Mesodermal cell (in vitro differentiated cells): ENCODE results near the gene SLC39A10.

Experiments used
- H3K27ac ChIP-seq: 2 replicates; pipeline ENCODE4 v1.7.0; 2013; ENCODE audit warnings: mild to moderate bottlenecking, low read depth, low read length, moderate library complexity; ENCODE audit not compliant: severe bottlenecking
- H3K36me3 ChIP-seq: 2 replicates; pipeline ENCODE4 v1.7.1; 2013; ENCODE audit warnings: mild to moderate bottlenecking, low read length, moderate library complexity; ENCODE audit not compliant: control insufficient read depth, insufficient read depth
- H3K4me1 ChIP-seq: one replicate; pipeline ENCODE4 v1.7.1; 2013; ENCODE audit warnings: mild to moderate bottlenecking, low read length; ENCODE audit not compliant: insufficient read depth, control insufficient read depth, poor library complexity, severe bottlenecking
- H3K4me3 ChIP-seq: 2 replicates; pipeline ENCODE4 v1.7.0; 2013; ENCODE audit warnings: low read length, control low read depth, mild to moderate bottlenecking; ENCODE audit not compliant: insufficient read depth, poor library complexity, severe bottlenecking; ENCODE audit errors: extremely low read depth
- H3K9me3 ChIP-seq: 2 replicates; pipeline ENCODE4 v1.7.1; 2013; ENCODE audit warnings: mild to moderate bottlenecking, low read length, moderate library complexity; ENCODE audit not compliant: control insufficient read depth
- WGBS, 2 experiments: methylation state at CpG; one replicate each; pipeline ENCODE4 v1.1.5; 2013; ENCODE audit warnings: missing lambda C conversion rate in 2 of 2; ENCODE audit not compliant: insufficient coverage in 2 of 2; 5-methylcytosine and 5-hydroxymethylcytosine counted together

Gene SLC39A10

GRCh38 chr2:195727106-195727505 lies 70.1 kb downstream of the SLC39A10 start:
- no peaks in the 10 kb centered on the region for H3K9me3 ChIP-seq
- no peak overlapping the region for H3K4me3 ChIP-seq
- no peaks in the 10 kb centered on the region for H3K4me1 ChIP-seq
- H3K36me3 ChIP-seq, result peaks cover 41% of the 10 kb centered on the region
- 92% methylated on average over 2 of the region's 4 CpGs; no CpG with 5 or more reads in 1 of the 2 experiments for WGBS, 2 experiments
- no peak overlapping the region for H3K27ac ChIP-seq

- Histone ChIP-seq H3K4me1 (no peaks in the 10 kb centered on the region), H3K36me3 (peaks cover 53% of the 10 kb centered on the region), H3K27ac (no peak overlapping the region), H3K9me3 (no peaks in the 10 kb centered on the region), H3K4me3 (no peak overlapping the region)
- WGBS, 2 experiments, result 88 to 92% methylated on average over 3 of the region's 3 CpGs
Measured at GRCh38 chr2:195730912-195731311, 73.9 kb downstream of the SLC39A10 start.

DNA sequence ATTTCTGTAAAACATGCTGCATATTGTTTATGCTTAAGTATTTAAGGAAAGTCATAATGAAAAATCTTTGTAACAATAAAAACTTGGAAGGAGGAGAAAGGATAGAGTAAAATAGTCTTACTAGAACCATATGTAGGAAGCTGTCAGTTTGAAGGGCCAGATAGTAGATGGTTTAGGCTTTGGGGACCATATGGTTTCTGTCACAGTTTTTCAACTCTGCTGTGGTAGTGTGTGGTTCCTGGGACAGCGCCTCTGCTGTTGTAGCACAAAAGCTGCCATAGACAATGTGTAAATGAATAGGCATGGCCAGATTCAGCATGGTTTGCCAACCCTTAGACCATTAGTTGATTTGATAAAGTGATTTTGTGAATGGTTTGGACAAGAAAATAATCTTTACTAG lies 75.5 kb downstream of the SLC39A10 start:
- Histone ChIP-seq H3K4me3 (no peak overlapping the region), H3K27ac (no peak overlapping the region), H3K36me3 (peaks cover 57% of the 10 kb centered on the region), H3K9me3 (no peaks in the 10 kb centered on the region), H3K4me1 (no peaks in the 10 kb centered on the region)
- WGBS, 2 experiments, result 80% methylated on average over 1 of the region's 1 CpG; no CpG with 5 or more reads in 1 of the 2 experiments

- no peaks in the 10 kb centered on the region for H3K4me1 ChIP-seq
- no peak overlapping the region for H3K27ac ChIP-seq
- peaks cover 54% of the 10 kb centered on the region for H3K36me3 ChIP-seq
Measured at GRCh38 chr2:195733831-195734230, 76.8 kb downstream of the SLC39A10 start.

DNA sequence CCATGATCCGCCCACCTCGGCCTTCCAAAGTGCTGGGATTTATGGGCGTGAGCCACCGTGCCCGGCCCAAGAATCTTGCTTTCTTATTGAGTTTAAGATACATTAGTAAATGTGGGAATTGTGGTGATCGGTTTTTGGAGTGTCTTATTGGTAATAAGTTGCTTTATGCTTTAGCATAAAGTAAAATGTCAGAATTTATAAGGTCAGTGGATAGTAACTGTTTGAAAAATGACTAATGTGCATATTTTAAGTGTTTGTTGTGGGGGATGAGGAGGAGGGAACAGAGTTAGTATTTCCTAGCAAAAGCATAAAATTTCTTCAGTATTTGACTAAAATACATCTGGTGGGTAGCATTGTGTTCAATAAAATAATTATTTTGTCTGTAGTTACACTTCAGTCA lies 77.4 kb downstream of the SLC39A10 start:
- 82 to 98% methylated on average over 6 of the region's 6 CpGs for WGBS, 2 experiments
- Histone ChIP-seq H3K36me3 (peaks cover 49% of the 10 kb centered on the region), H3K4me3 (no peak overlapping the region), H3K9me3 (no peaks in the 10 kb centered on the region), H3K4me1 (no peaks in the 10 kb centered on the region), H3K27ac (no peak overlapping the region)

More at GRCh38 chr2:195733831-195734230, 76.8 kb downstream of the SLC39A10 start:
- H3K4me3 ChIP-seq, result no peak overlapping the region
- no peaks in the 10 kb centered on the region for H3K9me3 ChIP-seq

DNA sequence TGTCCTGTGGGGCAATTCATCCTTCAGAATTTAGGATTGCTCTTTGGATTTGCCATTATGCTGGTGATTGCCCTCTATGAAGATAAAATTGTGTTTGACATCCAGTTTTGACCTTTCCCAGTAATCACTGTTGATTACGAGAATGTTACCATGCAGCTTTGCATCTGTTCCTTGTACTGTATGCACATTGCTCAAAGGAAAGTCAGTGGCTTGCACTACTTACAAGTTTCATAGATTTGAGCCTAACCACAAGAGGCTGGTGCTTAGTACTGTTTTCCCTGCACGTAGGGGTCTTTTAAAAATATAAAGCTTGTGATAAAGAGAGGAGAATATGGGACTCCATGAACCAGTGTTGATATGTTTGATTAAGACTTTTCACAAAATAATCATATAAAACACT lies 77.9 kb downstream of the SLC39A10 start:
- H3K4me1 ChIP-seq, result no peaks in the 10 kb centered on the region
- WGBS, 2 experiments, result 100% methylated on average over 1 to 2 of the region's 2 CpGs
- H3K4me3 ChIP-seq, result no peak overlapping the region
- H3K36me3 ChIP-seq, result peaks cover 44% of the 10 kb centered on the region
- H3K27ac ChIP-seq, result no peak overlapping the region
- no peaks in the 10 kb centered on the region for H3K9me3 ChIP-seq

GRCh38 chr2:195735347-195735746 lies 78.3 kb downstream of the SLC39A10 start:
- Histone ChIP-seq H3K4me1 (no peaks in the 10 kb centered on the region), H3K4me3 (no peak overlapping the region), H3K36me3 (peaks cover 40% of the 10 kb centered on the region), H3K9me3 (no peaks in the 10 kb centered on the region), H3K27ac (no peak overlapping the region)
- no CpG with 5 or more reads among the region's 1 CpG for WGBS, 2 experiments

GRCh38 chr2:195737511-195738325 lies 80.7 kb downstream of the SLC39A10 start:
- Histone ChIP-seq H3K4me3 (no peak overlapping the region), H3K27ac (no peak overlapping the region), H3K9me3 (peaks cover 3% of the 10 kb centered on the region), H3K36me3 (peaks cover 29% of the 10 kb centered on the region), H3K4me1 (no peaks in the 10 kb centered on the region)
- 89 to 100% methylated on average over 1 to 3 of the region's 5 CpGs for WGBS, 2 experiments

GRCh38 chr2:195741191-195741590 lies 84.2 kb downstream of the SLC39A10 start:
- Histone ChIP-seq H3K9me3 (peaks cover 6% of the 10 kb centered on the region), H3K27ac (no peak overlapping the region), H3K4me1 (no peaks in the 10 kb centered on the region), H3K36me3 (peaks cover 28% of the 10 kb centered on the region), H3K4me3 (no peak overlapping the region)
- WGBS, 2 experiments, result no CpG with 5 or more reads among the region's 1 CpG

GRCh38 chr2:195756218-195756942 lies 99.4 kb downstream of the SLC39A10 start:
- 61 to 67% methylated on average over 4 of the region's 7 CpGs for WGBS, 2 experiments
- H3K27ac ChIP-seq, result no peak overlapping the region

DNA sequence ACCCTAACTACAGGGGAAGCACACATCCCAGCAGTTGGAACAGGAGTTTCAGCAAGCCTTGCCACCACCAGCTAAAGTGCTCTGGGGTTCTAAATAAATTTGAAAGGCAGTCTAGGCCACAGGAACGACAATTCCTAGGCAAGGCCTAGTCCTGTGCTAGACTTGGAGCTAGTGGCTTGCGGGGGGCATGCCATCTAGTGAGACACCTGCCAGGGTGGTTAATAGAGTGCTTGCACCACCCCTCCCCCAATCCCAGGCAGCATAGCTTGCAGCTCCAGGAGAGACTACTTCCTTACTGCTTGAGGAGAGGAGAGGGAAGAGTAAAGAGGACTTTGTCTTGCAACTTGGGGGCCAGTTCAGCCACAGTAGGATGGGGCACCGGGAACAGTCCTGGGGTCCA lies 101.8 kb downstream of the SLC39A10 start:
- Histone ChIP-seq H3K9me3 (no peaks in the 10 kb centered on the region), H3K4me1 (peaks cover 3% of the 10 kb centered on the region), H3K4me3 (no peak overlapping the region), H3K36me3 (no peaks in the 10 kb centered on the region), H3K27ac (no peak overlapping the region)
- WGBS, 2 experiments, result 100% methylated on average over 1 of the region's 3 CpGs; no CpG with 5 or more reads in 1 of the 2 experiments

More at GRCh38 chr2:195756218-195756942, 99.4 kb downstream of the SLC39A10 start:
- no peaks in the 10 kb centered on the region for H3K36me3 ChIP-seq
- no peaks in the 10 kb centered on the region for H3K9me3 ChIP-seq
- H3K4me1 ChIP-seq, result peaks cover 3% of the 10 kb centered on the region
- no peak overlapping the region for H3K4me3 ChIP-seq
